Colon (tissue), 2 donors: ENCODE measurements around the gene PTPMT1.

Source experiments
- FAIRE-seq: peaks from 2 replicates; lab custom pipeline; 2012; peaks lifted over from hg19 to GRCh38; lab: Jason Lieb, UNC
- donor health status: control.
- donor health status: control.

PTPMT1 gene

DNA sequence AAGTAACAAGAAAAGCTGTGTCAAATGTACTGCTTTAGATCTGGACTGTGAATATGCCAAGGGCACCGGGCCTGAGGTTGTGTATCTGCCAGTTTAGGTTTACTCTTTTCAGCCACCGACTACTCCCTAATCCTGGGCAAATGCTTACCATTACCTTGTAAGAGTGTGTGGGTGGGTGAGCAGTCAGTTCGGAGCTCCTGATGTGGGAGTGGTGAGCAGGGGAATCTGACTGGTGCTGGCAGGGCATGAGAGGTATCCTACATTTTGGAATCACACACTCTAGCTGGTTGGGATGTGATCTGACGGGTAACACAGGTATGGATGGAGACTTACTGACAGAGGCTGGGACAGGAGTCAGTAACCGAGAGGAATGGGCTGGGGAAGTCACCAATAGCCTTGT lies 18.4 kb downstream of the PTPMT1 start:
- FAIRE-seq, result no peak

DNA sequence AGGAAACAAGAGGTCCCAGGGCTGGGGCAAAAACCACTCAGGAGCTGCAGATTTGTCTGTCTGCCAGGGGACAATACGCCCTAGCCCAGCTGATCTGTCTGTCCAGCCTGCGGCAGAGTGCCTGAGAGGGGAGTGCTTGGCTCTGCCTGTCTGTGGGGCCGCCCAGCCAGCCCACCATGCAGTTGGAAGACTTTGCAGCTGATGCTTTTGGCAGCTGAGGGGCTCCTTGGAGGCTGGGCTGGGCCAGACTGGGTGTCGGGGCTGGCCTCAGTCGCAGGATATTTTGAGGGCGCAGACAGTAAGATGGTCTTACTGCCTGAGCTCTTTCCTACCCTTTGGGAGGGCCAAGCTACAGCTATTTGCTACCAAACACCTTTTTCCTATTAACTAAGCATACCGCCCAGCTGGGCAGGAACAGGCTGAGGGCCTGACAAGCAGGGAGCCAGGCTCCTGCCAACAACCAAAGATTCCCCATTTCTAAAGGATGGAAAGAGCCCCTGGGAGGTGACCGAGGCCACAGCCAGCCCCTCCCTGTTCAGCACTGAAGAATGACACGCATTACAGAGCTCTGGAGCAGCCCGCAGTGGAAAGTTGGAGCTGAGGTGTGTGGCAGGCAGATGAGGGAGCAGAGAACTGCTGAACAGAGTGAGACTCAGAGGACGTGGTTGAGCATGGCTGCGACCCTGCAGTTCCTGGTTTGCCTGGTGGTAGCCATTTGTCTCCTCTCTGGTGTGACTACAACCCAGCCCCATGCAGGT lies 20.9 kb downstream of the PTPMT1 start, which contains the start of gene FAM180B:
TSS of gene FAM180B (plus strand) at position 581 of the 758 bp plus-strand sequence. CDS start at position 672, 91 bp downstream.
- FAIRE-seq, result no peak

DNA sequence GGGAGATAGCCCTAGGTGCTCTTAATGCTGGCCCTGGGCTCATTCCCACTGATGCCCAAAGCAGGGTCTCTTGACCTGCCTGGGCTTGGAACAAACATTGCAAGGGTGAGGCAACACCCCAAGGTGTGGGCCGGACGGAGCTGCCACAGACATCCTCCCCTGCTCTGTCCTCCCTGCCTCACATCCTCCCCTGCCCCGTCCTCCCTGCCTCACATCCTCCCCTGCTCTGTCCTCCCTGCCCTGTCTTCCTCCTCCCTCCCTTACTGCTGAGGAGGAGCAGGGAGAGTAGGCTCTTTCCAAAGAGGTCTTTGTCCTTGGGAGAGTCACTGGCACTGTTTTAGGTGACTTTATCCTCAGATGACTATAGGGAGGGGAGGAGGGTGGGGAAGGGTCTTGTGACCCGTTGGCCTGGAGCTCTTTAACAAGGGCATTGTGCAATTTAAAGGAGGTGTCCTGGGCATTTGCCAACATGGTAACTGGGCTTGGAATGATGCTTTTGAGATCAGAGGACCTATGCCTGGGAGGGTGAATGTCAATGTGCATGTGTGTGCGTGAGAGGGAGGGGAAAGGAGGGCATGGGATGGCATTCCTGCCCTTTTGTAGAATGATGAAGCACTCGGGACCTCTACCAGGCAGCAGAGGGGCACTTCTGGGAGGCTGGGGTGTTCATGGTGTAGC lies 21.8 kb downstream of the PTPMT1 start:
- no peak for FAIRE-seq

DNA sequence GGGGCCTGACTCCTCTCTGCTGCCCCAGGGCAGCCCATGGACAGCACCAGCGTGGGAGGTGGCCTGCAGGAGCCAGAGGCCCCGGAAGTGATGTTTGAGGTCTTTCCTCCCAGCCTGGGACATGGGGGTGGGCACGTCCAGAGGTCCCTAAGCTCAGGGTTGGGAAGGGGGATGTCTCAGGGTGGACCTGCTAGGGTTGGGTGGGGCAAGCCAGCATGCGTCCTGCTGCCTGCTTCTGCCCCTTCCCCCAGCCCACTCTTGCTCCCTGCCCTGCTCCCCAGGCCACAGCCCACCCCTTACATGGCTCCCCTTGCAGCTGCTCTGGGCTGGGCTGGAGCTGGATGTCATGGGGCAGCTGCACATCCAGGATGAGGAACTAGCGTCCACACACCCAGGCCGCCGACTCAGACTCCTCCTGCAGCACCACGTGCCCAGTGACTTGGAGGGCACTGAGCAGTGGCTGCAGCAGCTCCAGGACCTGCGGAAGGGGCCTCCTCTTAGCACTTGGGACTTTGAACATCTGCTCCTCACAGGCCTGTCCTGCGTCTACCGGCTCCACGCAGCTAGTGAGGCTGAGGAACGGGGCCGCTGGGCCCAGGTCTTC lies 22.4 kb downstream of the PTPMT1 start:
- no peak for FAIRE-seq

DNA sequence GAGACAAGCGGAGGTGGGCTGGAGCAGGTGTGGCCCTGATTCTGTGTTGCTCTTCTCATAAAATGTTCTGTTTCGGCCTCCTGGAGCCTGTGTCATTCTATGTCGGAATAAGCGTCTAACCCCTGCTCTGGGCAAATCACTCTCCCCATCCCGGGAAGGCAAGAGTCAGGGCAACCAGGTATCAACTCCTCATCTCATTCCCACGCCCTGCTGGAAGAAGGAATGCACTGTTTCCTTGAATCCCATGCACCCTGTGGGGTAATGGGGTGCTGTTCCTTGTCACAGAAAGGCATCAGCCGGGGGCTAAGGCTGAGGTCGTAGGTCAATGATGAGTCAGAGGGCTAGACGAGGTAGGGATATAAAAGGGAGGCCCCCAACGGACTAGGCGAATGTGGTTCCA lies 23.7 kb downstream of the PTPMT1 start:
- no peak for FAIRE-seq

DNA sequence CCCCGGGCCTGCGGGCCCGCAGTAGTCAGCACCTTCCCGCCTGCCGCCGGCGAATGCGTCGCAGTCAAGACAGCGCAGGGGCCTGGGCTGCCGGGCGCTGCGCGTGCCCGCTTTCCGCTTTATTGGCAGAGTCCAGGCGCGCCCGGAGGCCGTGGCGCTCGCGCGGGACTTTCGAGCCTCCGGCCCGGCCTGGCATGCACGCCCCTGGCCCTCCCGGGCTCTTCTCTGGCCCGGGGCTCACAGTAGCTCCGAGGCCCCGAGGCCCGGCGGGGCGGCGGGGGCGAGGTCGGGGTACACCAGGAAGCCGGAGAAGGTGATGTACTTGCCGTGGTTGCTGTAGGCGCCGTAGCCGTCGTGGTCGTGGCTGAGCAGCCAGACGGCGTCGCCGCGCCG lies 24.2 kb downstream of the PTPMT1 start:
- FAIRE-seq, result no peak

DNA sequence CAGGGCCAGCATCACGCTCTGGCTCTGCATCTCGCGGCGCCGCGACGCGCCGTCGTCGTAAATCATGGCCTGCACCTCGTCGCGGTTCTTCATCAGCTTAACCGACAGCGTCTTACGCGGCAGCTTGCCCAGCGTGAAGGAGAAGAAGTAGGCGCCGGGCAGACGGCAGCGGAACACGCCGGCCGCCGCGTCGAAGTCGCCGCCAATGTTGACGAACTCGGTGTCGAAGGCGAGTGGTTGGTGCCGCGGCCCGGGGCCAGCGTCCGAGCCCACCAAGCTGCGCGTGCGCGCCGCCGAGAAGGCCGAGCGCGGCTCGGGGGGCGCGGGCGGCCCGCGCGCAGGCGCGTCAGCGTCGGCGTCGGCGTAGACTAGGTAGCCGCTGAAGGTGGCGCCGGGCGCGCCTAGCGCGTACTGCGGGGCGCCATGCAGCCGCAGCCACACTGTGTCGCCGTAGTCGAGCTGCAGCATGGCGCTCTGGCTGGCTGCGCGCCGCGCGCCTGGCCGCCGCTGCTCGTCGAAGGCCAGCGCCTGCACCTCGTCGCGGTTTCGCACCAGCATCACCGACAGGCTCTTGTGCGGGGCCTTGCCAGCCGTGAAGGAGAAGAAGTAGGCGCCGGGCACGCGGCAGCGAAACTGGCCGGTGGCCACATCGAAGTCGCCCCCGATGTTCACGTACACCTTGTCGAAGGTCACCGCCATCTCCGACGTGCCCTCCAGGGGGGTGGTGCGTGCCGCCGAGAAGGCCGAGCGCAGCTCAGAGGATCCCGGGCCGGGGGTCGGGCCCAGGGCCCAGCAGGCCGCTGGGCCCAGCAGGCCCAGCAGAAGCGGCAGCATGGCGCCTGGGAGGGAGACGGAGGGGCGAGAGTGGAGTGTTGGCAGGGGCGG lies 24.8 kb downstream of the PTPMT1 start:
- no peak for FAIRE-seq

DNA sequence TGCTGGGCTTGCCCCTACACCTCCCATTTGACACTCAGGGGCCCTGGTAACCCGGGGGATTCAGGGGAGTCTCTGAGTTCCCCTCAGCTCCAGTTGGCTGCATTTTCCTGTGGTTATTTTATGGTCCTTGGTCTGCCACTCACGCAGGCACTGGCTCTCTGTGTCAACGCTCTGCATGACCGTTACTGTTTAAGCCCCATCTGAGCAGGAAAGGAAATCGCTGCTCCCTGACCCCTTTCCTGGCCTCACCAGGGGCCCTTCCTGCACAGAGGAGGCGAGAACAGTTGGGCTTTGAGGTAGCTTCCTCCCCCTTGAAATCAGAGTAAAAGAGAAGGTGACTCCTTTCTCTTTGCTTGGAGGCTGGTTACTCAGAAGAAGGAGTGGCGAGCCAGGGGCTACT lies 26.4 kb downstream of the PTPMT1 start:
- no peak for FAIRE-seq

DNA sequence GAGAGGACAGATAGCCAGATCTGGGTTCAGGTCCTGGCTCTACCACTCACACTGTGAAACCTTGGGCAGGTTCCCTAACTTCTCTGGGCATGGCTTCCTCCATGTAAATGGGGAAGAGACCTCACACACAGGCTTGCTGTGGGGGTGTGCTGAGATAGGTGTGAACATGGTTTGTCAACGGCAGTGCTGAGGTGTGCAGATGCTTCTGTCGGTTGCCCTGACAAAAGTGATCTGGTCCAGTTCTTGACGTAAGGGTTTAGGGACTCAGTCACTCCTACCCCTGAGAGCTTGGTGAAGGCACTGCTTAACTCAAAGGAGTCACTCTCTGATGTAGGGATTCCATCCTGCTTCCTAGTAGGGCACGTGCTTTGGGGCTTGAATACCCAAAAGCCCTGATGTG lies 26.9 kb downstream of the PTPMT1 start:
- no peak for FAIRE-seq

DNA sequence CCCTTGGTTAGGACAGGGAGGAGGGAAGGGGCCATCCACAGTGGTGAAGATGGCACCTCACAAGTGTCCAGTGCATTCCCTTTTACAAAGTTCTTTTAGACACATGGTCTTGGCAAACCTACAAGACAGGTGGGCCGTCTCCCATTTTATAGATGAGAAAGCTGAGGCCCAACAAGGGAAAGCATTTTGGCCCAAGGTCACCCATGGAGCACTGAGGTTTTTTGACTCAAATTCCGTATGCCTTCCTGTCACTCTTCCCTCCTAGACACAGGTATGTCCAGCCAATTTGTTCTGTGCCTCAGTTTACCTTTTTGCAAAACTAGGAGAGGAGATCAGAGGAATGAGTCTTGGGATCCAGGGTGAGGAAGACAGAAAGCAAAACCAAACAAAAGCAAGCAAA lies 27.6 kb downstream of the PTPMT1 start:
- no peak for FAIRE-seq

DNA sequence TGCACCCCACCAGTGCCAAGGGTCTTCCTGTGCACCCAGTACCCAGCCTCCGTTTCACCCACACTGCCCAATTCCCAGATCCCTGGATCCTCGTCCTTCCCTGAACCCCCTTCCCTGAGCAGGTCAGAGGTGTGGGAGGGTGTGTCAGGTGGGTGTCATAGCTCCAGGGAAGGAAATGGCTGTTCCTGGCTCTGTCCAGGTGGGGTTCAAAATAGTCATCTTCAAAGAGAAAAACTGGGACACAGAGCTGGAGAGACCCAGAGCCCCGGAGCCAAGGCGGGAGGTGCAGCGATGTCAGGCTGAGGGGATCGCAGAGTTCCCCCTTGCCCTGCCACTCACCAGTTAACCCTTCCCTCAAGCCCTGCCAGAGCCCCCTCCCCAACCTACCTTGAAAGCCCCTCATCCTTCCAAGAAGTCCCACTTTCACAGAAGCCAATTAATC lies 28.1 kb downstream of the PTPMT1 start:
- FAIRE-seq, result no peak

DNA sequence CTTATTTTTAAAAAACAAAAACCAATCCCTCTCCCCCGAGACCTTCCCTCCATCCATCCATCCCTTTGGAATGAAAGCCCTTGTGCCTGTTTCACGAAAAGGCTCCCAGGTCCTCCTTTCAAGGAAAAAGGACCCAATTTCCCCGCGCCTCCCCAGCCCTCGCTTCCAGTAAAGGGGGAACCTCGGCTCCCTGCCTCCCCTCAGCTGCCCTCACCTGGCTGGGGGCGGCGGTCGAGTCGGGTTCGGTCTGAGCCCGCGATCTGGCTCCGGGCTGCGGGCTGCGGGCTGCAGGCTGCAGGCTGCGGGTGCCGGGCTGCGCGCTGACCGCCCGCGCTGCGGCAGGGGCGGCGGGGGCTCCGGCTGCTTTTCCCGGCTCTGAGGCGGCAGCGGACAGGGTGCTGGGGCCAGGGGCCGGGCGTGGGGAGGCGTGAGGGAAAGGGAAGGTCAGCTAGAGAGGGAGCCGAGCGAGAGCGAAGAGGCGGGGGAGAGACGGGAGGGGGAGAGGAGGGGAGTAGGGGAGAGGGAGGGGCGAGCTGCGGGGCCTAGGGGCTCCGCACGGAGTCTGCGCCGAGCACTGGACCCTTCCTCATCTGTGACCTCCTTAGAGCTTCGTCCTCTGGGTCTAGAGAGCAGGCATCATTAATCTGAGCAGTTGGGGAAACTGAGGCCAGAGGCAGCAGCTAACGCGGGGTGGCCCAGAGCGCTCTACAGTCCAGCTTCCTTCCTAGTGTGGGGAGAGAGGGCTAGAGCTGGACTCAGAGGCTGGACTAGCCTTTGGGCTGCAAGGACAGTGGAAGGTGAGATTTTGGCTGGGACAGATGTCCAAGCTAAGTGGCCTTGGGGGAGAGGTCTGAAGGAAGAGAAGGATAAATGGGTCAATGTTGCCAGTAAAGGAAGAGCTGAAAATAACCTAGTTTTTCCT lies 28.8 kb downstream of the PTPMT1 start, which contains the start of gene C1QTNF4:
TSS of gene C1QTNF4 (minus strand) at position 478 of the 922 bp plus-strand sequence. CDS start 3,601 bp downstream, outside the sequence.
- no peak for FAIRE-seq

DNA sequence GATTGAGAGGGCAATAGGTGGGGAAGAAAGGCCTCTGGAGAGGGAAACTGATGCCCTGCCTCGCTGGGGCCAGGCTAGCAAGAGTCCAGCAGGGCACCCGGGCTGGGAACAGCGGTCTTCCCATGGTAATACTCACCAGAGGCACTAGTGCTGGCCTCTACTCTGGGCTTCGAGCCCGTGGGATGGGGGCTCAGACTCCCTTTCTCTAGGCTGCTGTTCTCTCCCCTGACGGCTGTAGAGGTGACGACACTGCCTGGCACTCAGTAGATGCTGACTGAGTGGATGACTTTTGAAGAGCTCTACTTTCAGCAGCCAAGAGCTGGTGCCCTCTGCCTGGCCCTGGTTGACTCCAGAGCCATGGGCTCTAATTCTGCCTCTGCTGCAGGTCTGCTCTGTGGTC lies 29.6 kb downstream of the PTPMT1 start:
- FAIRE-seq, result no peak

DNA sequence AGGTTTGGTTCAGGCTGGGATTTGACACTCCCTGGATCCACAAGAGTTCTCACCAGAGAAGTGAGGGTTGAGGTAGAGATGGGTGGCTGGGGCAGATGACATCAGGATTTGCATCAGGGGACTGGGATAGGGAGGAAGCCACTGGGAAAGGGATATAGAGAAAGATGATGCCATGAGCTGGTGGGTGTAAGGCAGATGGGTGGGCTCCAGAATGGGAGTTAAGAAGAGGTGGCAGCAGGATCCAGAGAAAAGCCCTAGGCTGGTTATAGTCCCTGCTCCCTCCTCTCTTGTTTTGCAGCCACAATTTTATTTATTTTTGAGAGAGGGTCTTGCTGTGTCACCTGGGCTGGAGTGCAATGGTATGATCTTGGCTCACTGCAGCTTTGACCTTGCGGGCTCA lies 30.6 kb downstream of the PTPMT1 start:
- FAIRE-seq, result no peak

DNA sequence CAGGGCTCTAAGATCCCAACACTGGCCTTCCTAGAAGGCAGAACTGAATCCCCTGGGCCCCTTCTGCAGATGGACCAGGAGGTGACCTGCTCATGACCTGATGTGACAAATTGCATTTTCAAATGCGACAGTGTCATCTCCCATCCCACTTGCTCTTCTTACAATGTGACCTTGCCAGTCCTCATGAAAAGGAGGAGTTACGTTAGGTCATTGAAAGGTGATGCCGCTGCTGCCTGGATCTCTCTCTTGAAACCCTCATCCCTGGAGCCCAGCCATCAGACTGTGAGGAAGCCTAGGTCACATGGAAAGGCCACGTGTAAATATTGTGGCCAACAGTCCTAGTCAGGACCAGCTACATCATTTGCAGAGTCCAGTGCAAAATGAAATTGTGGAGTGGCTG lies 34.5 kb downstream of the PTPMT1 start:
- no peak for FAIRE-seq

DNA sequence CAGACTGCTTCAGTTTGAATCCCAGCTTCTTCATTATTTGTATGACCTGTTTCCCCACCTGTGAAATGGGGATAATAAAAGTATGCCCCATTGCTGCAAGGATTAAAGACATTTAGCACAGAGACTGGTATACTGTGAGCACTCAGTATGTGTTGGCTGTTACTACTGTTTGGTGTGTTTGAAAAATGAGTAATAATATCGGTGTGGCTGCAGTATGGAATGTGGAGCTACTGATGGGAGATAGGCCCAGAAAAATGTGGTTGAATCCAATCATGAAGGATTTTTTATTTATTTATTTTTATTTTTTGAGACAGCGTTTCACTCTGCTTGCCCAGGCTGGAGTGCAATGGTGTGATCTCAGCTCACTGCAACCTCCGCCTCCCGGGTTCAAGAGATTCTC lies 37.9 kb downstream of the PTPMT1 start:
- no peak for FAIRE-seq

DNA sequence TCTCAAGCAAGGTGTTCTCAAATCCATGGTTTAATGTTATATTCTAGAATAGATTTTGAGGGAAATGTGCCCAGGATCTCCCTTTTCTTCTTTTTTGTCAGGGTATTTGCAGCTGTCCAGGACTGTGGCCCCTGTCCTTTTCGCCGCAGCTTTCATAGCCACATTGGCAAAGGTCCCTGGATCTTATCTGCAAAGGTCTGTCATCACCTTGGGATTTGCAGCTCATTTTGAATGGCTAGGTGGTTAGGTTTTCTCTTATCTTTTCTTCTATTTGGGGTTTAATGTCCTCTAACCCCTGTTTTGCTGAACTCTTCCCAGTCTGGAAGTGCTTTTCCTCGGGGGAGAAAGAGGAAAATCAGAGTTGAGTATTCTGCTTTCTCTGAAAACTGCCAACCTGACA lies 40.5 kb downstream of the PTPMT1 start:
- FAIRE-seq, result no peak

DNA sequence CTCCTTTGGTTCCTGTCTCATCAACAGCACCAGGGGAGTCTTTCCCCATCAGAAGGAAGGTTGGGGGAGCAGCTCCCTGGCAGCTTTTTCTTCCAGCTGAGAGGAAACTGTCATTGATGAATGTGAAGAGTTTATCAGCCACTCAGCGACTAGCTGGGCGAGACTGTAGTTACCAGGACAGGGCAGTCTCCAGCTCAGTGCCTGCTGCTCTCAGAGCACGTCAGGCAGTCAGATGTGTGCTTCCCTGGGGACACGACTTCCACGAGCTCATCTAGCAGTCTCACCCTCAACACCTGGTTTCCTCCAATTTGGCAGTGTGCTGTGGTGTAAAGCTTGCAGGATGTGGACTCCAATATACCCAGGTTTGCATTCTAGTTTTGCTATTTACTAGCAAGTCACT lies 41.3 kb downstream of the PTPMT1 start:
- no peak for FAIRE-seq

DNA sequence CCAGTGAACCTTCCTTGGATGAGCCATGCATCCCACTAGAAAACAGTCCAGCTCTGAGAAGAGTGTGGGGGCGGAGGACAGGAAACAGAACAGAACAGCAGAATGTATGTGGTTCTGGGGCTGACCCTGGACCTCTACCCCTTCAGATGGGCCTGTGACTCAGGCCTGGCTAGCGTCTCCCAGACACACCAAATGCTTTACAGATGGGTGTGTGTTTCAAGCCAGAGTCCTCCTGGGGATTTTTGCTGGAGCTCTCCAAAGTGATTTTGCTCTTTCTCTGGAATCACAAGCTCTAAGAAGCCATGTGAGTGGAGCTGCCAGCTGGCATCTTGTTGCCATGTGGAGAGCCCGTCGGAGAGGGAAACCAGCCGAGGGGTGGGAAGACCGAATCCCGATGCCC lies 42.0 kb downstream of the PTPMT1 start:
- FAIRE-seq, result no peak

DNA sequence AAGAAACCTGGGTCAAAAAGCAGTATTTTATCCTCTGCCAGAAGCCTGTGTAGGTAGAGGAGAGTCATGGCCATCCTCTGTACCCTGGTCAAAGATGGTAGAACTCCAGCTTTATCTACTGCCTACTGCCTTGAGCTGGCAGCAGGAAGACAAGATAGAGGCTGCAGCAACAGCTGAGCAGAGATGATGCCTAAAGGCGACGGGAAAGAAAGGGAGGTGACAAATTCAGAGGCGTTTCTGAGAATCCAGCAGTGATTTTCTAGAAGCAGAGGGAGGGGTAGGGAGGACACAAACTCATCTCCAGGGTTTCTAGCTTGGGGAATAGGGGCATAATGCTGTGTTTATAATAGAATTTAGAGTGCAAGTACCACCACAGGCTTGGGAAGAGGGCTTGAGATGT lies 44.3 kb downstream of the PTPMT1 start:
- FAIRE-seq, result no peak

DNA sequence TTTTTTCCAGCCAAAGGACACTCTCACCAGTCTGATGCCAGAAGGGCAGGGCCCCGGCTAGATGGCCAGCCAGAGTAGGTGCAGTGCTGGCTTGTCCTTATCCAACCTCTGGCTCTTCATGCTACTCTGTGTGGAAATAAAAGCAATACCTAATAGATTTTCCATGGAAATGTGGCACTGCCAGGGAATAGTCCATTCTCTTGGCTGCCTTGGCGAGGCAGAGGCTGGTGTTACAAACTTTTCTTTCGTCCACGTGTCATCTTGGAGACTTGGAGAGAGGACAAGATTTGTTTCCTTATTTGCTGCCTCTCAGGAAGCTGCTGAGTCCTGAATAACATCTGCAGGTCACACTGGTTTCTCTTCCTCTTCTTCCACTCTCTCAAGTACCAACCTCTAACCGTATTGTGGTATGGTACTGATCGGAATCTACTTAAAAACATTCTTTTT lies 46.0 kb downstream of the PTPMT1 start:
- FAIRE-seq, result no peak
